DOHH2 (cell line): ENCODE data around the gene LSR.
A peak's percentile ranks its signal among the peaks of the same experiment; 100 is the strongest.

ENCODE experiments used
- H3F3A ChIP-seq: fragments of 200-600 bp; sonication (generic), shearing (Covaris generic); 2 replicates; pipeline ENCODE4 v1.6.0; 2016; ENCODE audit warnings: antibody characterized with exemption, mild to moderate bottlenecking; ENCODE audit not compliant: control insufficient read depth, insufficient read depth
- H3K27ac ChIP-seq: fragments of 200-600 bp; sonication (generic); 2 replicates; pipeline ENCODE4 v1.5.1; 2014; ENCODE audit warnings: low read depth, mild to moderate bottlenecking, low read length, moderate library complexity
- H3K27me3 ChIP-seq: fragments of 200-600 bp; sonication (generic); 2 replicates; pipeline ENCODE4 v1.6.1; 2014; ENCODE audit warnings: mild to moderate bottlenecking, low read length, mixed read lengths; ENCODE audit not compliant: control insufficient read depth
- H3K36me3 ChIP-seq: fragments of 200-600 bp; sonication (generic); 2 replicates; pipeline ENCODE4 v1.6.1; 2014; ENCODE audit warnings: mild to moderate bottlenecking, low read length, moderate library complexity, mixed read lengths; ENCODE audit not compliant: control insufficient read depth
- H3K4me1 ChIP-seq: fragments of 200-600 bp; sonication (generic); 2 replicates; pipeline ENCODE4 v1.6.1; 2014; ENCODE audit warnings: mild to moderate bottlenecking, low read length, mixed read lengths; ENCODE audit not compliant: control insufficient read depth
- H3K4me2 ChIP-seq: fragments of 200-600 bp; sonication (generic); 2 replicates; pipeline ENCODE4 v1.6.0; 2014; ENCODE audit warnings: mild to moderate bottlenecking, low read length, moderate library complexity
- H3K4me3 ChIP-seq: fragments of 200-600 bp; sonication (generic); 2 replicates; pipeline ENCODE4 v1.5.1; 2014; ENCODE audit warnings: mild to moderate bottlenecking, low read length, mixed read lengths
- H3K79me2 ChIP-seq: fragments of 200-600 bp; sonication (generic); 2 replicates; pipeline ENCODE4 v1.6.1; 2014; ENCODE audit warnings: mild to moderate bottlenecking, low read length, mixed read lengths; ENCODE audit not compliant: control insufficient read depth
- H3K9me2 ChIP-seq: fragments of 200-600 bp; sonication (generic); replicated peaks from 2 replicates; pipeline ENCODE4 v1.6.1; 2014; ENCODE audit warnings: mild to moderate bottlenecking, low read length, mixed read lengths; ENCODE audit not compliant: control insufficient read depth
- H3K9me3 ChIP-seq: fragments of 200-600 bp; sonication (generic); 2 replicates; pipeline ENCODE4 v1.6.1; 2014; ENCODE audit warnings: antibody characterized with exemption, low read length, mixed read lengths; ENCODE audit not compliant: control insufficient read depth, insufficient read depth
- H4K20me1 ChIP-seq: fragments of 200-600 bp; sonication (generic); 2 replicates; pipeline ENCODE4 v1.6.0; 2014; ENCODE audit warnings: low read depth, mild to moderate bottlenecking, antibody characterized with exemption, low read length, moderate library complexity; ENCODE audit not compliant: control insufficient read depth, insufficient read depth
- CTCF ChIP-seq: fragments of 200-600 bp; sonication (generic); IDR thresholded peaks from one replicate; pipeline ENCODE4 v1.5.1; 2014; ENCODE audit warnings: antibody characterized with exemption, mild to moderate bottlenecking, low read depth, low read length; ENCODE audit not compliant: poor library complexity, severe bottlenecking
- EZH2phosphoT487 ChIP-seq: fragments of 200-600 bp; sonication (generic); IDR thresholded peaks from 2 replicates; pipeline ENCODE4 v1.6.1; 2017; ENCODE audit warnings: borderline replicate concordance, mild to moderate bottlenecking, antibody characterized with exemption, low read length, moderate library complexity, mixed read lengths

The LSR gene

GRCh38 chr19:35304036-35304435 lies 55.2 kb downstream of the LSR start:
- no peak overlapping the region for H3K27ac ChIP-seq
- no peaks in the 10 kb centered on the region for H3K36me3 ChIP-seq
- peaks cover 7% of the 10 kb centered on the region for H3F3A ChIP-seq
- no peaks in the 10 kb centered on the region for H3K79me2 ChIP-seq
- no peak for TF ChIP-seq EZH2phosphoT487
- TF ChIP-seq CTCF = no peak
- peaks cover 54% of the 10 kb centered on the region for H3K4me1 ChIP-seq
- no peaks in the 10 kb centered on the region for H3K9me3 ChIP-seq
- no peaks in the 10 kb centered on the region for H3K9me2 ChIP-seq
- H4K20me1 ChIP-seq = no peaks in the 10 kb centered on the region
- no peak overlapping the region for H3K4me3 ChIP-seq
- H3K27me3 ChIP-seq = no peaks in the 10 kb centered on the region
- H3K4me2 ChIP-seq = no peak overlapping the region

DNA sequence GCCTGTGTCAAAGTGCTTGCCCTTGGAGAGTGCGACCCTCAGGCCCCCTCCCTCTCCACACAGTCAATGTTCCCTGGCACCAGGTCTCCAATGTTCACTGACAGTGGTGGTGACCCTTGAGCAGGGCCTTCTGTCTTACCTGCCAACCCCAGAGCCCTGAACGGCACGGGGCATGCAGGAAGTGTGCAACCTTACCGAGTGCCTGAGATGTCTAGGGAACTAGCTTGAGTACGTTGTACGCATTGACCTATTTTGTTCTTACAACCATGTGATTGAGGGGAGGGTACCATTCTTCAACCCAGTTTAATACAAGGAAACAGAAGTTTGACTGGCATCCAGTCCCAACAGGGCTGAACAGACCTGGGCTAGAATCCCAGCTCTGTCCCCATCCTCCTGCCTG lies 56.4 kb downstream of the LSR start:
- Histone ChIP-seq H3K4me3 (no peak overlapping the region), H4K20me1 (no peaks in the 10 kb centered on the region), H3K27ac (peak overlapping the region; percentile 20; the same call in 1 of the 2 replicates), H3K9me2 (no peaks in the 10 kb centered on the region), H3K27me3 (no peaks in the 10 kb centered on the region), H3K79me2 (no peaks in the 10 kb centered on the region), H3K9me3 (no peaks in the 10 kb centered on the region), H3K4me2 (peak overlapping the region; percentile 54), H3F3A (peaks cover 7% of the 10 kb centered on the region), H3K36me3 (no peaks in the 10 kb centered on the region), H3K4me1 (peaks cover 53% of the 10 kb centered on the region)
- TF ChIP-seq EZH2phosphoT487 = no peak
- no peak for TF ChIP-seq CTCF

DNA sequence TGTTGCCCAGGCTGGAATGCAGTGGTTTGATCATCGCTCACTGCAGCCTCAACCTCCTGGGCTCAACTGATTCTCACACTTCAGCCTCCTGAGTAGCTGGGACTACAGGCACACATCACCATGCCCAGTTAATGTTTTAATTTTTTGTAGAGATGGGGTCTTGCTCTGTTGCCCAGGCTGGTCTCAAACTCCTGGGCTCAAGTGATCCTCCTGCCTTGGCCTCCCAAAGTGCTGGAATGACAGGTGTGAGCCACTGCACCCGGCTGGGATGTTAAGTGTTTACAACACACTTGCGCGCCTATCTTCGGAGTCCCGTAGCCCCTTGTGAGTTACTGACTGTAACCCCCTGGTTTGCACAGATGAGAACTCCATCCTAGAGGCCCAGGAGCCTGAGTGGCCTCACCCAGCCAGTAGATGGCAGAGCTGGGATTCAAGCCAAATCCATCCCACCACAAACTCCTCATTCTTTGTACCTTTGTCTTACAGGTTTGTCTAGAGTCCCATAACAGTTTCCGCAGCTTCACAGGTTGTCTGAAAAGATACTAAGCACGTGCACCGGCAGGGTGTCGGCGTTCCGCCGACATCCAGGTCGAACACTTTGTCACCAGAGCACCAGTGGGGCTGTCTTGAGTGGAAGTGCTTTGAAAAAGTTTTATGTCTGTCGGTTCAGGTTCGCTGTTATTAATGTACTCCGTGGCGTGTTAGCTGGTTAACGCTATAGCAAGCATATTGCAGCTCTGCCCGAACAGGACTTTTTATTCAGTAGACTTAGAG lies 57.9 kb downstream of the LSR start:
- peak overlapping the region; percentile 54 for H3K4me2 ChIP-seq
- H3F3A ChIP-seq = peaks cover 7% of the 10 kb centered on the region; the same call in 1 of the 2 replicates
- no peaks in the 10 kb centered on the region for H3K9me2 ChIP-seq
- no peaks in the 10 kb centered on the region for H4K20me1 ChIP-seq
- no peaks in the 10 kb centered on the region for H3K9me3 ChIP-seq
- no peak for TF ChIP-seq EZH2phosphoT487
- TF ChIP-seq CTCF = peak; percentile 72
- H3K4me3 ChIP-seq = no peak overlapping the region; the same call in 1 of the 2 replicates
- no peaks in the 10 kb centered on the region for H3K79me2 ChIP-seq
- no peaks in the 10 kb centered on the region for H3K36me3 ChIP-seq
- H3K4me1 ChIP-seq = peaks cover 66% of the 10 kb centered on the region
- no peaks in the 10 kb centered on the region for H3K27me3 ChIP-seq
- H3K27ac ChIP-seq = peak overlapping the region; percentile 21; the same call in 1 of the 2 replicates
